ENCODE results near the gene LORICRIN.
A peak's percentile ranks its signal among the peaks of the same experiment; 100 is the strongest.

The LORICRIN gene

GRCh38 chr1:153250166-153250565 is 9.3 kb upstream of the LORICRIN start:
- DNase-seq (ENCODE audit: low spot score) = no peak

GRCh38 chr1:153251087-153251486 is 8.4 kb upstream of the LORICRIN start:
- no peak for DNase-seq (ENCODE audit: low spot score)

GRCh38 chr1:153251562-153251961 is 7.9 kb upstream of the LORICRIN start:
- DNase-seq (ENCODE audit: low spot score) = no peak

- DNase-seq (ENCODE audit: low spot score) = no peak
Measured at GRCh38 chr1:153251988-153252387, 7.5 kb upstream of the LORICRIN start.

- no peak for DNase-seq (ENCODE audit: low spot score)
Measured at GRCh38 chr1:153253076-153253475, 6.4 kb upstream of the LORICRIN start.

- no peak for DNase-seq (ENCODE audit: low spot score)
Measured at GRCh38 chr1:153253693-153254092, 5.8 kb upstream of the LORICRIN start.

- DNase-seq (ENCODE audit: low spot score) = peak; percentile 8
Measured at GRCh38 chr1:153260585-153261280, 1.2 kb downstream of the LORICRIN start.

GRCh38 chr1:153261281-153262069 is 2.0 kb downstream of the LORICRIN start:
- DNase-seq (ENCODE audit: low spot score) = peak; percentile 35

GRCh38 chr1:153262070-153262366 is 2.5 kb downstream of the LORICRIN start:
- DNase-seq (ENCODE audit: low spot score) = no peak

- no peak for DNase-seq (ENCODE audit: low spot score)
Measured at GRCh38 chr1:153262462-153263157, 3.1 kb downstream of the LORICRIN start.

GRCh38 chr1:153265457-153265856 is 6.0 kb downstream of the LORICRIN start:
- DNase-seq (ENCODE audit: low spot score) = no peak

GRCh38 chr1:153271711-153272110 is 12.2 kb downstream of the LORICRIN start:
- DNase-seq (ENCODE audit: low spot score) = no peak

- no peak for DNase-seq (ENCODE audit: low spot score)
Measured at GRCh38 chr1:153272186-153272585, 12.7 kb downstream of the LORICRIN start.

- peak; percentile 29 for DNase-seq (ENCODE audit: low spot score)
Measured at GRCh38 chr1:153277852-153278251, 18.4 kb downstream of the LORICRIN start.

GRCh38 chr1:153288634-153289275 is 29.3 kb downstream of the LORICRIN start:
- DNase-seq (ENCODE audit: low spot score) = no peak

- DNase-seq (ENCODE audit: low spot score) = no peak
Measured at GRCh38 chr1:153291514-153291913, 32.0 kb downstream of the LORICRIN start.

GRCh38 chr1:153292185-153292584 is 32.7 kb downstream of the LORICRIN start:
- no peak for DNase-seq (ENCODE audit: low spot score)

- DNase-seq (ENCODE audit: low spot score) = no peak
Measured at GRCh38 chr1:153292740-153293479, 33.4 kb downstream of the LORICRIN start.

- DNase-seq (ENCODE audit: low spot score) = no peak
Measured at GRCh38 chr1:153293480-153293775, 33.9 kb downstream of the LORICRIN start.

GRCh38 chr1:153293851-153294250 is 34.4 kb downstream of the LORICRIN start:
- peak; percentile 28 for DNase-seq (ENCODE audit: low spot score)

- DNase-seq (ENCODE audit: low spot score) = no peak
Measured at GRCh38 chr1:153302308-153302707, 42.8 kb downstream of the LORICRIN start.

- no peak for DNase-seq (ENCODE audit: low spot score)
Measured at GRCh38 chr1:153305682-153306081, 46.2 kb downstream of the LORICRIN start.

All from CD4-positive, alpha-beta T cell treated with Interleukin-6 at 100 ng/mL for 8 hours (primary cell).